Stimulated activated CD4-positive, alpha-beta T cell treated with anti-CD3 and anti-CD28 coated beads, Interleukin-12 subunit alpha, Interleukin-12 subunit beta, amount 100 ng/mL, for 48 hours (primary cell): ENCODE data around the gene FOXL2.

Experiments used
- DNase-seq, 3 donors: peaks; one replicate each; pipeline ENCODE4 v3.0.0-alpha.2; 2020; ENCODE audit warnings: low read depth in 2 of 3, low spot score in 1 of 3

Gene FOXL2

GRCh38 chr3:138946663-138947494 is at the start of gene FOXL2, which contains the start of gene FOXL2NB:
Gene FOXL2, minus strand, starts transcription at chr3:138947137. Its CDS starts 415 bp downstream, at chr3:138946722.
Gene FOXL2NB, plus strand, starts transcription at chr3:138947217. Its CDS starts 148 bp downstream, at chr3:138947365.
- no peak for DNase-seq

GRCh38 chr3:138995706-138996105 is 48.8 kb upstream of the FOXL2 start:
- no peak for DNase-seq

GRCh38 chr3:138987181-138987580 is 40.2 kb upstream of the FOXL2 start:
- DNase-seq = no peak

GRCh38 chr3:138985932-138986331 is 39.0 kb upstream of the FOXL2 start:
- no peak for DNase-seq

GRCh38 chr3:138984816-138985215 is 37.9 kb upstream of the FOXL2 start:
- no peak for DNase-seq

GRCh38 chr3:138976047-138976446 is 29.1 kb upstream of the FOXL2 start:
- no peak for DNase-seq

- DNase-seq = no peak
Measured at GRCh38 chr3:138975351-138975750, 28.4 kb upstream of the FOXL2 start.

- DNase-seq = no peak
Measured at GRCh38 chr3:138974462-138974861, 27.5 kb upstream of the FOXL2 start.

GRCh38 chr3:138972941-138973340 is 26.0 kb upstream of the FOXL2 start:
- DNase-seq = no peak

GRCh38 chr3:138971766-138972320 is 24.9 kb upstream of the FOXL2 start:
- no peak for DNase-seq

- no peak for DNase-seq
Measured at GRCh38 chr3:138964923-138965322, 18.0 kb upstream of the FOXL2 start.

GRCh38 chr3:138964264-138964663 is 17.3 kb upstream of the FOXL2 start:
- DNase-seq = no peak

GRCh38 chr3:138962854-138963560 is 16.1 kb upstream of the FOXL2 start:
- no peak for DNase-seq

GRCh38 chr3:138960417-138960852 is 13.5 kb upstream of the FOXL2 start:
- no peak for DNase-seq

- no peak for DNase-seq
Measured at GRCh38 chr3:138950701-138951100, 3.8 kb upstream of the FOXL2 start.

- no peak for DNase-seq
Measured at GRCh38 chr3:138950006-138950644, 3.2 kb upstream of the FOXL2 start.

GRCh38 chr3:138949445-138950005 is 2.6 kb upstream of the FOXL2 start:
- DNase-seq = no peak

GRCh38 chr3:138949002-138949418 is 2.1 kb upstream of the FOXL2 start:
- no peak for DNase-seq

GRCh38 chr3:138948371-138949001 is 1.5 kb upstream of the FOXL2 start:
- no peak for DNase-seq

GRCh38 chr3:138947495-138948121 is 671 bp upstream of the FOXL2 start:
- DNase-seq = no peak
